HEK293 (cell line): ENCODE results near the gene SLC7A6.

Source experiments
- ZNF701 ChIP-seq: fragments of 450-650 bp; formaldehyde crosslinking; IDR thresholded peaks from 2 replicates; pipeline ENCODE4 v1.5.1; 2016; ENCODE audit warnings: missing biosample characterization, missing genetic modification characterization
- ZNF785 ChIP-seq: fragments of 450-650 bp; formaldehyde crosslinking; IDR thresholded peaks from 2 replicates; pipeline ENCODE4 v1.5.1; 2016; ENCODE audit warnings: missing biosample characterization, missing genetic modification characterization

GRCh38 chr16:68285683-68286082, 21.4 kb downstream of the SLC7A6 start:
- no peak for TF ChIP-seq ZNF701 (tag by site-specific recombination)
- no peak for TF ChIP-seq ZNF785 (tag by site-specific recombination)
